Measurements from ENCODE around the gene ACAA1. TPM values are rescaled to one million over a fixed set of nuclear protein-coding genes. Genes with fewer than 3 reads are reported as not detected.
"Not testable (repeated sequence)": the region's sequence is repeated elsewhere in the genome, so short reads cannot be mapped to it uniquely, and the experiment has no call there.

Gene ACAA1
- total RNA-seq, 2 experiments from 2014 or later, result 56.4 to 58.9 TPM

DNA sequence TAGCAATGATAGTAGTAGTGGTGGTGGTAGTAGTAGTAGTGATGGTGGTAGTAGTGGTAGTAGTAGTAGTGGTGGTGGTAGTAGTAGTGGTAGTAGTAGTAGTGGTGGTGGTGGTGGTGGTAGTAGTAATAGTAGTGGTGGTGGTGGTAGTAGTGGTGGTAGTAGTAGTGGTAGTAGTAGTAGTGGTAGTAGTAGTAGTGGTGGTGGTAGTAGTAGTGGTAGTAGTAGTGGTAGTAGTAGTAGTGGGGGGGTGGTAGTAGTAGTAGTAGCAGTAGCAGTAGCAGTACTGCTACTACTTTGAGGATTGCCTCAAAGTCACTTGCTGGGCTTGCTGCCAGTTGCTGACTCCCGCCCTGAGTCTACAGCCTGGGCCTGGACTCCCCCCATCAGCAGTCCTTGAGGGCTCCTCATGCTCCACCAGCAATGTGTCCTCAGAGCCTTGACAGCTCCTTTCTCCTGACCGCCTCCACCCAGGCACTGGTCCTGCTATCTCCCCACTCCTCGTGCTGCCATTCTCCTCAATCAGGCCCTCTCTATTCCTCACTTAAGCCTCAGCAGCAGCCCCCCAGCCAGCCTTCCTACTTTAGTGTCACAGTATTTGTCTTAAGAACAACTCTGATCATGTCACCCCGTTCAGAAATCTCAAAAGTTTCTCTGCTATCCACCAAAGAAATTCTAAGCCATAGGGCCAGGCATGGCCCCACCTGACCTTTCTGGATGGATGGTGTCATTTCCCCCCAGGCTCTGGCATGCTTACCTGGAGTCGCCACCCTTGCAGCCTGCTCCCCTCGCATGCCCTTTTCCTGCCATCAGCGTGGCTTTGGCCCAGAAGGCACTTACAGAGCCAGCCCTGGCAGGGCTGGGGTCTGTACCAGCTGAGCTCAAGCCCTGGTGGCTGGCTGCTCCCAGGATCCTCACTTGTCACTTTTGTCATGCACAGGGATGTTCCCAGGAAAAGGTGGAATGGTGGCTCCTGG, 52.3 kb downstream of the ACAA1 start:
- H3K4me3 Mint-ChIP-seq, result peak overlapping the region; percentile 71

GRCh38 chr3:38083871-38084333, 53.0 kb downstream of the ACAA1 start:
- CTCF ChIA-PET, result no interaction called here
- H3K4me3 ChIP-seq (ENCODE audit: low read length), result no peak overlapping the region
- peaks cover 6% of the 10 kb centered on the region for H3K9me3 Mint-ChIP-seq
- H3K4me1 Mint-ChIP-seq (ENCODE audit: low read depth), result no peaks in the 10 kb centered on the region
- peak overlapping the region; percentile 46 for H3K4me3 Mint-ChIP-seq
- ATAC-seq (ENCODE audit: poor library complexity) (no peak), DNase-seq (peak in 1 of 14 experiments; percentile 33)
- POLR2A ChIA-PET, result no interaction called here
- H3K27ac ChIP-seq (ENCODE audit: low read depth in 1 of 2, low read length in 2 of 2), result no peak overlapping the region
- H3K36me3 Mint-ChIP-seq (ENCODE audit: low read depth), result peaks cover 17% of the 10 kb centered on the region
- H3K36me3 ChIP-seq (ENCODE audit: insufficient read depth, low read length), result no peaks in the 10 kb centered on the region
- no peak for TF ChIP-seq CTCF (IDR thresholded peaks at IDR 0.05)
- intact Hi-C loops (cut with DNase I, micrococcal nuclease), result loop anchor here in 1 of 2 experiments (2.0 kb wide), 1 partner anchor 45 kb away; the partner anchor contains the start of gene DLEC1
- H3K4me1 ChIP-seq (ENCODE audit: insufficient read depth, low read length), result no peaks in the 10 kb centered on the region
- H3K27ac Mint-ChIP-seq, result peak overlapping the region; percentile 78
- peaks cover 7 to 13% of the 10 kb centered on the region in 2 experiments for H3K9me3 ChIP-seq (ENCODE audit: control insufficient read depth in 1 of 2, insufficient read depth in 1 of 2, low read length in 2 of 2)
- no peaks in the 10 kb centered on the region for H3K27me3 ChIP-seq (ENCODE audit: control insufficient read depth in 1 of 2, insufficient read depth in 2 of 2, low read length in 2 of 2)
- no peaks in the 10 kb centered on the region for H3K27me3 Mint-ChIP-seq

More for the DNA sequence above, 52.3 kb downstream of the ACAA1 start:
- ChIA-PET CTCF (no interaction called here), POLR2A (no interaction called here)
- H3K4me1 Mint-ChIP-seq (ENCODE audit: low read depth), result no peaks in the 10 kb centered on the region
- H3K9me3 Mint-ChIP-seq, result peaks cover 6% of the 10 kb centered on the region
- Histone ChIP-seq H3K9me3 (ENCODE audit: control insufficient read depth in 1 of 2, insufficient read depth in 1 of 2, low read length in 2 of 2) (peaks cover 7 to 13% of the 10 kb centered on the region in 2 experiments), H3K27me3 (ENCODE audit: control insufficient read depth in 1 of 2, insufficient read depth in 2 of 2, low read length in 2 of 2) (no peaks in the 10 kb centered on the region), H3K4me1 (ENCODE audit: insufficient read depth, low read length) (no peaks in the 10 kb centered on the region), H3K36me3 (ENCODE audit: insufficient read depth, low read length) (no peaks in the 10 kb centered on the region), H3K27ac (ENCODE audit: low read depth in 1 of 2, low read length in 2 of 2) (peak overlapping the region in 1 of 2 donors; percentile 19), H3K4me3 (ENCODE audit: low read length) (no peak overlapping the region)
- H3K27me3 Mint-ChIP-seq, result no peaks in the 10 kb centered on the region
- no peak for TF ChIP-seq CTCF (IDR thresholded peaks at IDR 0.05)
- H3K36me3 Mint-ChIP-seq (ENCODE audit: low read depth), result peaks cover 17% of the 10 kb centered on the region
- ATAC-seq (ENCODE audit: poor library complexity) (peak; percentile 70), DNase-seq (peak in 4 of 14 experiments; percentile 7 to 69 (median 50))
- intact Hi-C loops (cut with DNase I, micrococcal nuclease), result loop anchor here in 1 of 2 experiments (2.0 kb wide), 1 partner anchor 46 kb away; the partner anchor contains the start of gene DLEC1
- H3K27ac Mint-ChIP-seq, result peak overlapping the region; percentile 78

DNA sequence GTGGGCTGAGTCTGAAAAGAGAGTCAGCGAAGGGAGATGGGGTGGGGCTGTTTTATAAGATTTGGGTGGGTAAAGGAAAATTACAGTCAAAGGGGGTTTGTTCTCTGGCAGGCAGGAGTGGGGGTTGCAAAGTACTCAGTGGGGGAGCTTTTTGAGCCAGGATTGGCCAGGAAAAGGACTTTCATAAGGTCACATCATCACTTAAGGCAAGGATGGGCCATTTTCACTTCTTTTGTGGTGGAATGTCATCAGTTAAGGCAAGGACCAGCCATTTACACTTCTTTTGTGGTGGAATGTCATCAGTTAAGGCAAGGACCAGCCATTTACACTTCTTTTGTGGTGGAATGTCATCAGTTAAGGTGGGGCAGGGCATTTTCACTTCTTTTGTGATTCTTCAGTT, 53.7 kb downstream of the ACAA1 start:
- H3K4me1 ChIP-seq (ENCODE audit: insufficient read depth, low read length); H3K4me3 ChIP-seq (ENCODE audit: low read length); H3K27ac ChIP-seq (ENCODE audit: low read depth in 1 of 2, low read length in 2 of 2); H3K4me1 Mint-ChIP-seq (ENCODE audit: low read depth); CTCF ChIA-PET; intact Hi-C loops (cut with DNase I, micrococcal nuclease); ATAC-seq (ENCODE audit: poor library complexity); H3K27me3 Mint-ChIP-seq; POLR2A ChIA-PET; H3K4me3 Mint-ChIP-seq; H3K27me3 ChIP-seq (ENCODE audit: control insufficient read depth in 1 of 2, insufficient read depth in 2 of 2, low read length in 2 of 2); H3K9me3 Mint-ChIP-seq; DNase-seq; H3K36me3 ChIP-seq (ENCODE audit: insufficient read depth, low read length): not testable (repeated sequence)
- H3K27ac Mint-ChIP-seq, result peak overlapping the region; percentile 78
- H3K36me3 Mint-ChIP-seq (ENCODE audit: low read depth), result peaks cover 17% of the 10 kb centered on the region
- peaks cover 7 to 13% of the 10 kb centered on the region in 2 experiments for H3K9me3 ChIP-seq (ENCODE audit: control insufficient read depth in 1 of 2, insufficient read depth in 1 of 2, low read length in 2 of 2)

DNA sequence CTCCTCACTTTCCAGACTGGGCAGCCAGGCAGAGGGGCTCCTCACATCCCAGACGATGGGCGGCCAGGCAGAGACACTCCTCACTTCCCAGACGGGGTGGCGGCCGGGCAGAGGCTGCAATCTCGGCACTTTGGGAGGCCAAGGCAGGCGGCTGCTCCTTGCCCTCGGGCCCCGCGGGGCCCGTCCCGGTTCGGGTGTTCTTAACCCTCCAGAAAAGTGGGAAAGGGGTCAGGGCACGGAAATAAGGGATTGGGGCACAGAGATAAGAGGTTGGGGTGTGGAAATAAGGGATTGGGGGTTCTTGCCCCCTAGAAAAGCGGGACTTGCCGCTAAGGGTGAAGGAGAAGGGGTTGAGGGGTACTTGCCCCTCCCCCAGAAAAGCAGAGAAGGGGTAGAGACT, 54.6 kb downstream of the ACAA1 start:
- ATAC-seq (ENCODE audit: poor library complexity); H3K27ac ChIP-seq (ENCODE audit: low read depth in 1 of 2, low read length in 2 of 2); POLR2A ChIA-PET; H3K9me3 Mint-ChIP-seq; H3K36me3 ChIP-seq (ENCODE audit: insufficient read depth, low read length); H3K4me1 Mint-ChIP-seq (ENCODE audit: low read depth); H3K27me3 Mint-ChIP-seq; H3K4me3 Mint-ChIP-seq; intact Hi-C loops (cut with DNase I, micrococcal nuclease); H3K4me3 ChIP-seq (ENCODE audit: low read length); H3K4me1 ChIP-seq (ENCODE audit: insufficient read depth, low read length); DNase-seq; CTCF ChIA-PET; H3K27me3 ChIP-seq (ENCODE audit: control insufficient read depth in 1 of 2, insufficient read depth in 2 of 2, low read length in 2 of 2): not testable (repeated sequence)
- Mint-ChIP-seq H3K27ac (peak overlapping the region; percentile 37), H3K36me3 (ENCODE audit: low read depth) (peaks cover 17% of the 10 kb centered on the region)
- peaks cover 7 to 13% of the 10 kb centered on the region in 2 experiments for H3K9me3 ChIP-seq (ENCODE audit: control insufficient read depth in 1 of 2, insufficient read depth in 1 of 2, low read length in 2 of 2)

- H3K27ac Mint-ChIP-seq; H3K27me3 Mint-ChIP-seq; H3K27me3 ChIP-seq (ENCODE audit: control insufficient read depth in 1 of 2, insufficient read depth in 2 of 2, low read length in 2 of 2); ATAC-seq (ENCODE audit: poor library complexity); H3K36me3 Mint-ChIP-seq (ENCODE audit: low read depth); H3K9me3 Mint-ChIP-seq; POLR2A ChIA-PET; CTCF ChIA-PET; H3K4me1 Mint-ChIP-seq (ENCODE audit: low read depth); H3K36me3 ChIP-seq (ENCODE audit: insufficient read depth, low read length); H3K4me3 Mint-ChIP-seq; DNase-seq; H3K4me1 ChIP-seq (ENCODE audit: insufficient read depth, low read length); H3K9me3 ChIP-seq (ENCODE audit: control insufficient read depth in 1 of 2, insufficient read depth in 1 of 2, low read length in 2 of 2); intact Hi-C loops (cut with DNase I, micrococcal nuclease); H3K4me3 ChIP-seq (ENCODE audit: low read length); H3K27ac ChIP-seq (ENCODE audit: low read depth in 1 of 2, low read length in 2 of 2): not testable (repeated sequence)
Measured at GRCh38 chr3:38077073-38077472, 59.9 kb downstream of the ACAA1 start.
